ENCODE data around the gene CACNA1S.

Gene CACNA1S

DNA sequence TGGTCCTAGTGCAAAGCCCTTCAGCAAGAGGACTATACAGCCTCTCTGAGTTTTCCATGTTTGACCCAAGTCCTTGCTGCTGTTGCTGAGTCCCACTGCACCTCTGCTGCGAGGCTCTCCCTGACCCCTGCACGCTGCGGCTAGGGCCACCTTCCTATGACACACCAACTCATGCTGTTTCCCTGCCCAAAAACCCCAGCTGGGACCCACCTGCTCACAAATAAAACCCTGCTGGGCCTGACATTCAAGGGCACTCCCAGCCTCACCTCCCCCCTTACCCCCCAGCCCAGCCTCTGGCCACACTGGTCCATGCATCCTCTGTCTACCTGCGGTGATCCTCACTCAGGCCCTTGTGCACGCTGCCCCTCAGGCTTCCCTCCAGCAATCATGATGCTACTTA is 27.1 kb upstream of the CACNA1S start:
- peaks cover 27% of the 10 kb centered on the region for H3K36me3 ChIP-seq (ENCODE audit: control insufficient read depth, insufficient read depth, low read length, severe bottlenecking)

DNA sequence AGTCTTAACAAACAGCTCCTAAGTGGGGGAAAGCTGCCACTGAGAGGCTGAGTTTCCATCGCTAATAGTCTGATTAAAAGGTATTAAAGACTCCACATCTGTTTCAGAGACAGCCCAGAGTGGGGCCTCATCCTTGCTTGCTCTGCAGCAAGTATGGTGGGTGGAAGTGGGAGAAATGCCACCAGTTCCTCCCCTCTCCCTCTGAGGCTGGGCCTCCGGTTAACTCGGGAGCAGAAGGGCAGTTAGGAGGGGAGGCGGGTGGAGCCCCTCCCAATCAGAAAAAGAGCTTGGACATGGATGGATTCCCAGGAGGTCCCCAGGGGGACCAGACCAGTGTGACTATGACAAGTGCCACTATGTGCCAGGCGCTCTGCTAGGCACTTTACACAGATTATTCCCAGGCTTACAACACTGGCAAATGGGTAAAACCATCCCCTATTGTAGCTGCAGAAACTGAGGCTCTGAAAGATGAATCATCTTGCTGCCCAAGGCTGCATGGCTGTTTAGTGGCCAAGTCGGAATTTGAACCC is 26.1 kb upstream of the CACNA1S start:
- Histone ChIP-seq H3K27me3 (replicated peaks; ENCODE audit: control insufficient read depth, insufficient read depth, low read length) (no peaks in the 10 kb centered on the region), H3K36me3 (ENCODE audit: control insufficient read depth, insufficient read depth, low read length, severe bottlenecking) (peaks cover 18% of the 10 kb centered on the region), H3K9me3 (ENCODE audit: control insufficient read depth, low read length) (no peaks in the 10 kb centered on the region), H3K9ac (ENCODE audit: low read length) (no peak overlapping the region), H3K4me3 (ENCODE audit: low read length) (no peak overlapping the region), H3K4me1 (ENCODE audit: control insufficient read depth, insufficient read depth, low read length) (peaks cover 35% of the 10 kb centered on the region)
- DNase-seq (ENCODE audit: low read depth): peak; percentile 3

More for the DNA sequence above, 27.1 kb upstream of the CACNA1S start:
- no peak for DNase-seq (ENCODE audit: low read depth)
- H3K27me3 ChIP-seq (replicated peaks; ENCODE audit: control insufficient read depth, insufficient read depth, low read length): no peaks in the 10 kb centered on the region
- peaks cover 36% of the 10 kb centered on the region for H3K4me1 ChIP-seq (ENCODE audit: control insufficient read depth, insufficient read depth, low read length)
- H3K9me3 ChIP-seq (ENCODE audit: control insufficient read depth, low read length): no peaks in the 10 kb centered on the region
- H3K9ac ChIP-seq (ENCODE audit: low read length): no peak overlapping the region
- H3K4me3 ChIP-seq (ENCODE audit: low read length): no peak overlapping the region

GRCh38 chr1:201137579-201138310 is 25.5 kb upstream of the CACNA1S start:
- no peaks in the 10 kb centered on the region for H3K9me3 ChIP-seq (ENCODE audit: control insufficient read depth, low read length)
- no peaks in the 10 kb centered on the region for H3K27me3 ChIP-seq (replicated peaks; ENCODE audit: control insufficient read depth, insufficient read depth, low read length)
- H3K36me3 ChIP-seq (ENCODE audit: control insufficient read depth, insufficient read depth, low read length, severe bottlenecking): peaks cover 18% of the 10 kb centered on the region
- H3K4me1 ChIP-seq (ENCODE audit: control insufficient read depth, insufficient read depth, low read length): peaks cover 29% of the 10 kb centered on the region
- DNase-seq (ENCODE audit: low read depth): peak; percentile 93
- no peak overlapping the region for H3K4me3 ChIP-seq (ENCODE audit: low read length)
- peak overlapping the region; percentile 13 for H3K9ac ChIP-seq (ENCODE audit: low read length)

DNA sequence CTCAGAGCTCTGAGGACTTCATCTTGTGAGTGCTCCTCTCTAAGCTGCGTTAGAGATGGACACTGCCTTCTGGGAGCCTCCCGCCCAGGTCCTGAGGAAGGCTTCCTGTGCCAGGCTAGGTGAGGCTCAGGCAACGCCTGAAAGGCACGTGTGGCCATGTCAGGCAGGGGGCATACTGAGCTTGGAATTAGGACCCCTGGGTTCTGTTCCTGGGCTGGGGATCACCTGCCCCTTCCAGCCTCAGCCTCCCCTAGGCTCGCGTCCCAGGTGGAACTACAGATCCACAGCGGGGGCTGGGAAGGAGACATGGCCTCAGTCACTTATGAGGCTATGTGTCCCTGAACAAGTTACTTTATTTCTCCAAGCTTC is 24.8 kb upstream of the CACNA1S start:
- Histone ChIP-seq H3K36me3 (ENCODE audit: control insufficient read depth, insufficient read depth, low read length, severe bottlenecking) (peaks cover 18% of the 10 kb centered on the region), H3K4me3 (ENCODE audit: low read length) (no peak overlapping the region), H3K4me1 (ENCODE audit: control insufficient read depth, insufficient read depth, low read length) (peaks cover 22% of the 10 kb centered on the region), H3K9me3 (ENCODE audit: control insufficient read depth, low read length) (no peaks in the 10 kb centered on the region), H3K27me3 (replicated peaks; ENCODE audit: control insufficient read depth, insufficient read depth, low read length) (no peaks in the 10 kb centered on the region), H3K9ac (ENCODE audit: low read length) (no peak overlapping the region)
- no peak for DNase-seq (ENCODE audit: low read depth)

DNA sequence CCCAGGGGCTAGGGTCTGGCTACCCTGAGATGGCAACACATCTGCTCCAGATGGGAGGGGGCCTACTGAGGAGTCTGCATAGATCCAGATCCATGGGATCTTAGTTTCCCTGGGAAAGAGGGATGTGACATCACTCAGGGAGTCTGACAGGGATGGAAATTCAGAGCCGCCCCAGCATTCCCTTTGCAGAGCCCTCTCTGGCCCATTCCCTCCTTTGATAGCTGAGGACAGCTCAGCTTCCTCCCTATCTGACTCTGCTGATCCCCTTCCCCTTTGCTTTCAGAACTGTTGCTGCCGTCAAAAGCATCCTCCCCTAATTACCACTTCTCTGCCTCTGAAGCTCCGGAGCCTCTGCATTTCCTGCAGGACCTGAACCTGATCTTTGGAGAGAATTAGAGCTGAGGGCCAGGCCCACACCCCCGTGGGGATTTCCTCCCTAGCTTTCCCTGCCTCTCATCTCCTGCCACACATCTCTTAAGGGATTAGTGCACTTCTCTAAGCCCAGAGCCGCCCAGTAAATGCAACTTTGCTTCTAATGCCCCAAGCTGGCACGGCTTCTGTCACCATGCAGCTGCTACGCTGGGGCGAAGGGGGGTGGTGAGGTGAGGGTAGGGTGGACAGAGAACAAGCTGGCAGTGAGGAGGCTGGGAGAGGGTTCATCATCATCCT is 24.3 kb upstream of the CACNA1S start:
- H3K9ac ChIP-seq (ENCODE audit: low read length): no peak overlapping the region
- no peaks in the 10 kb centered on the region for H3K27me3 ChIP-seq (replicated peaks; ENCODE audit: control insufficient read depth, insufficient read depth, low read length)
- no peak for DNase-seq (ENCODE audit: low read depth)
- H3K36me3 ChIP-seq (ENCODE audit: control insufficient read depth, insufficient read depth, low read length, severe bottlenecking): peaks cover 18% of the 10 kb centered on the region
- no peaks in the 10 kb centered on the region for H3K9me3 ChIP-seq (ENCODE audit: control insufficient read depth, low read length)
- peaks cover 20% of the 10 kb centered on the region for H3K4me1 ChIP-seq (ENCODE audit: control insufficient read depth, insufficient read depth, low read length)
- no peak overlapping the region for H3K4me3 ChIP-seq (ENCODE audit: low read length)

DNA sequence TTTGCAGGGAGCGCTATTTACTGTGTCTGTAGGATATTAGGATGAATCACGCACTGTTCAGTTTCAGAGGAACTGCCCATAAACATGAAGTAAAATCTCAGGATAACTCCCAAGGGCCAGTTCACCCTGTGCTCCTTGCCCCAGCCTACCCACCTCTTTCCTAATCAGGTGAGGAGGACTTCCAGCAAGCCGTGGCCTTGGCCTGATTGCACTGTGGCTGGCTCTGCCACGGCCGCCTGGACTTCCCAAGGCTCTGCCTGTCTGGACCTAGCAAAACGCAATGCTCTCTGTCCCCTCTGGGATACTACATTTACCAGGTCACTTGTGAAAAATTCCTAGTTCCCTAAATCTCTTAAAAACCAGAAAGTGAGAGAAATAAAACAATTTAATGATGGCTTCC is 22.2 kb upstream of the CACNA1S start:
- Histone ChIP-seq H3K4me3 (ENCODE audit: low read length) (no peak overlapping the region), H3K4me1 (ENCODE audit: control insufficient read depth, insufficient read depth, low read length) (peaks cover 20% of the 10 kb centered on the region), H3K27me3 (replicated peaks; ENCODE audit: control insufficient read depth, insufficient read depth, low read length) (no peaks in the 10 kb centered on the region), H3K9me3 (ENCODE audit: control insufficient read depth, low read length) (no peaks in the 10 kb centered on the region), H3K36me3 (ENCODE audit: control insufficient read depth, insufficient read depth, low read length, severe bottlenecking) (peaks cover 11% of the 10 kb centered on the region), H3K9ac (ENCODE audit: low read length) (no peak overlapping the region)
- no peak for DNase-seq (ENCODE audit: low read depth)

- Histone ChIP-seq H3K4me1 (ENCODE audit: control insufficient read depth, insufficient read depth, low read length) (no peaks in the 10 kb centered on the region), H3K9ac (ENCODE audit: low read length) (no peak overlapping the region), H3K36me3 (ENCODE audit: control insufficient read depth, insufficient read depth, low read length, severe bottlenecking) (peaks cover 11% of the 10 kb centered on the region), H3K27me3 (replicated peaks; ENCODE audit: control insufficient read depth, insufficient read depth, low read length) (no peaks in the 10 kb centered on the region), H3K4me3 (ENCODE audit: low read length) (no peak overlapping the region), H3K9me3 (ENCODE audit: control insufficient read depth, low read length) (no peaks in the 10 kb centered on the region)
- DNase-seq (ENCODE audit: low read depth): no peak
These were observed 19.2 kb upstream of the CACNA1S start for GRCh38 chr1:201131398-201131797.

DNA sequence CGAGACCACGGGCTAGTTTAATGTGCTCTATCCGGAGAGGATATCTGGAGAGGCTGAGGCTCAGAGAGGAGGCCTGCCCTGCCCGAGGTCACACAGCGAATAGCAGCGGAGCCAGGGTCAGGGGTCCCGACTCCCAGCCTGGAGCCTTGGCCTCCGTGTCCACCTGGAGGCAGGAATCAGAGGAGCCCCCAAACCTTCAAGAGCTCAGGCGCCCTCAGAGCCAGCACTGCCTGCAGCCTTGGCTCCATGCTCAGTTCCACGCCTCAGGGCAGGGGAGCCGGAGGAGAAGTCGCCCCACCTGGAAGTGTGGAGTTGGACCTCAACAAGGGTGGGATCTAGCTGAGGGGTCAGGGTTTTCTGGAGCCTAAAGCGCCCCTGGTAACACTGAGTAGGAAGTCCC is 16.7 kb upstream of the CACNA1S start:
- H3K9me3 ChIP-seq (ENCODE audit: control insufficient read depth, low read length): no peaks in the 10 kb centered on the region
- no peak for DNase-seq (ENCODE audit: low read depth)
- H3K4me3 ChIP-seq (ENCODE audit: low read length): no peak overlapping the region
- no peak overlapping the region for H3K9ac ChIP-seq (ENCODE audit: low read length)
- H3K4me1 ChIP-seq (ENCODE audit: control insufficient read depth, insufficient read depth, low read length): no peaks in the 10 kb centered on the region
- H3K27me3 ChIP-seq (replicated peaks; ENCODE audit: control insufficient read depth, insufficient read depth, low read length): peaks cover 13% of the 10 kb centered on the region
- no peaks in the 10 kb centered on the region for H3K36me3 ChIP-seq (ENCODE audit: control insufficient read depth, insufficient read depth, low read length, severe bottlenecking)

DNA sequence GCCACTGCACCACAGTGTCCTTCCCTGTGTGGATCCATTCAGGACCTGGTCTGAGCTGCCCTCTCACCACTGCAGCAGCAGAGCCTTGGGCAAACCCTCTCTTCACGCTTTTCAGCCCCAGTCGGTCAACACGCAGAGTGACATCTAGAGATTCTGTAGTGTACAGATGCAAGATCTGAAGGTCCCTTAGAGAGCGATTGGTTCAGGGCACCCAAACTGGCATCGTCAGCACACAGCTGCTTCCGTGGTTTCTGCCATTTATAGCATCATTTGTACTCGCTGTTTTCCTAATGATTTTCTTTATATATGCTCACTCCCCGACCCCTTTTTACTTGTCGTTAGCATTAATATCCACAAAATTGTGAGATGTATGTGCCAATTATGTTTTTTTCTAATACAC is 16.2 kb upstream of the CACNA1S start:
- no peaks in the 10 kb centered on the region for H3K36me3 ChIP-seq (ENCODE audit: control insufficient read depth, insufficient read depth, low read length, severe bottlenecking)
- H3K9ac ChIP-seq (ENCODE audit: low read length): no peak overlapping the region
- H3K9me3 ChIP-seq (ENCODE audit: control insufficient read depth, low read length): no peaks in the 10 kb centered on the region
- H3K27me3 ChIP-seq (replicated peaks; ENCODE audit: control insufficient read depth, insufficient read depth, low read length): peaks cover 17% of the 10 kb centered on the region
- H3K4me1 ChIP-seq (ENCODE audit: control insufficient read depth, insufficient read depth, low read length): no peaks in the 10 kb centered on the region
- no peak overlapping the region for H3K4me3 ChIP-seq (ENCODE audit: low read length)
- no peak for DNase-seq (ENCODE audit: low read depth)

GRCh38 chr1:201127755-201128455 is 15.7 kb upstream of the CACNA1S start:
- no peak for DNase-seq (ENCODE audit: low read depth)
- no peaks in the 10 kb centered on the region for H3K9me3 ChIP-seq (ENCODE audit: control insufficient read depth, low read length)
- H3K4me1 ChIP-seq (ENCODE audit: control insufficient read depth, insufficient read depth, low read length): no peaks in the 10 kb centered on the region

More at GRCh38 chr1:201127755-201128455, 15.7 kb upstream of the CACNA1S start:
- Histone ChIP-seq H3K4me3 (ENCODE audit: low read length) (no peak overlapping the region), H3K9ac (ENCODE audit: low read length) (no peak overlapping the region), H3K27me3 (replicated peaks; ENCODE audit: control insufficient read depth, insufficient read depth, low read length) (peaks cover 23% of the 10 kb centered on the region), H3K36me3 (ENCODE audit: control insufficient read depth, insufficient read depth, low read length, severe bottlenecking) (no peaks in the 10 kb centered on the region)
